ENCODE results near the gene ELK3.

ELK3 gene

DNA sequence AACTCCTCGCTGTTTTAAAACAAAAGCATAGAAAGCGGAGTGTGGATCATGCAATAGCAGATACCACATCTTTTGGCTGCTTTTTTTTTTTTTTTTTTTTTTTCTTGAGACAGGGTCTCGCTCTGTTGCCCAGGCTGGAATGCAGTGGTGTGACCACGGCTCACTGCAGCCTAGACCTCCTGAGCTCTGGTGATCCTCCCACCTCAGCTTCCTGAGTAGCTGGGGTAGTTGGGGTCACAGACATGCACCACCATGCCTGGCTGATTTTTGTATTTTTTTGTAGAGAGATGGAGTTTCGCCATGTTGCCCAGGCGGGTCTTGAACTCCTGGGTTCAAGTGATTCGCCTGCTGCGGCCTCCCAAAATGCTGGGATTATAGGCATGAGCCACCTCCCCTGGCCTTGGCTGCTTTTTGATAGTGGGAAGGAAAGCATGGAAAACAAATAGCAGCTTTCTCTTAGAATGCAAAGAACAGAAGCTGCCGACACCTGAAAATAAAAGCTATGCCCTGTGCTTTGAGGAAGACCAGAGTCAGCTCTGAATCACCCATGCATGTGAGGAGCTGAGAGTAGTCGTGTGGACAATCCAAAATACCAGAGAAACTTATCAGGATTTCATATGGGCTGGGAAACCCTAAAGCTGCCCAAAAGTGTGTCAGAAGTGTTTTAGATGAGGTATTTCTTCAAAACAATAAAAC is 3.6 kb upstream of the ELK3 start:
- DNase-seq, result no peak

- DNase-seq, result no peak
Observed at GRCh38 chr12:96192926-96193573, 1.1 kb upstream of the ELK3 start.

DNA sequence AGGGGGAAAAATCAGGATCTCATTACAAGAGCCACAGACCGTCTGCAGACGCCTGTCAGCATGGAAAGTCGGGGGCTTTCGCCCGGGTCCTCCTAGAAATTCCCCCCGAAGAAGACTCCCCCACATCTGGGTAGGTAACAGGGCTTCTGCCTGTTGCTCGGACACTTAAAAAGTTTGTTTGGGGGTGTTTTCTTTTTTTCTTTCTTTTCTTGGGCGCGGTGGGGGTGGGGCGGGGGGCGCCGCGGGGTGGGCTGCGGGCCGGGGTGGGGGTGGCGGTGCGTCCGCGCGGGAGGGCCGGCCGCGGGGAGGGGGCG is 358 bp downstream of the ELK3 start:
- DNase-seq, result no peak

DNA sequence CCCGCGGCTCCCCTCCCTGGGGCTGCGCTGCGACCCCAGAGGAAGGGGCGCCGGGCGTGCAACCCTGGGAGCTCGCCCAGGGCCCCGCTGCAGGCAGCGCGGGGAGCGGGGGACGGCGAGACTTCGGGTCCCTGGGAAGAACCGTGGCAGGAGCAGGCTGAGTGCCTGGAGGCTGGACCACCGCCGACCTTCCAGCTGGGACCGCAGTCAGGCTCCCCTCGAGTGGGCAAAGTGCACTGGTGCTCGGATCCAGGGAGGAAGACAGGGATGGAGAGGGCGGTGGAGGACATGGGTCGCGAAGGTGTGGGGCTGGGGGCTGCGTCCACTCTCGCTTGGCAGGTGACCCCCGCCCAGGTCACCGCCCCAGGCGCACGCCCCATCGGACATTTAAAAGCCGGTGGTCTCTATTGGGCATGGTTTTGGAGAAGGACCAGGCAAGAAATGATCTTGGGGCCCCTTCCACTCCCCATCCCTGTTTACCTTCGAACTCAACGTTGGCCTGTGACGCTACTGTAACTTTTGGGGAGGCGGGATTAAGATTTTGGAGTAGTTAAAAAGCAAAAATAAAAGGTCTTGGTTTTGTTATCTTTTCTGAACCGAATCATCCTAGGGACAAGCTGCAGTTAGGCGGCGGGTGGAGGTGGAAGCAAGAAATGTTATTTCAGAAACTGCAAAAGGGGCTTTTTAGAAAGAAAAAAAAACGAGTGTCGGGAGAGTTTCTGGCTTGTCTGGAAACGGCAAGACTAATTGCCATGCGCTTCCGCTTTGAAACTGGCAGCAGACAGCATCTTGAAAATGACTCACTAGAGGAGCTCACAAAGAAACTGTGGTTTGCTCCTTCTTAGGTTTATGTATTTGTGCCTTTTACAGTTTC is 1.0 kb downstream of the ELK3 start:
- DNase-seq, result peak; percentile 69

DNA sequence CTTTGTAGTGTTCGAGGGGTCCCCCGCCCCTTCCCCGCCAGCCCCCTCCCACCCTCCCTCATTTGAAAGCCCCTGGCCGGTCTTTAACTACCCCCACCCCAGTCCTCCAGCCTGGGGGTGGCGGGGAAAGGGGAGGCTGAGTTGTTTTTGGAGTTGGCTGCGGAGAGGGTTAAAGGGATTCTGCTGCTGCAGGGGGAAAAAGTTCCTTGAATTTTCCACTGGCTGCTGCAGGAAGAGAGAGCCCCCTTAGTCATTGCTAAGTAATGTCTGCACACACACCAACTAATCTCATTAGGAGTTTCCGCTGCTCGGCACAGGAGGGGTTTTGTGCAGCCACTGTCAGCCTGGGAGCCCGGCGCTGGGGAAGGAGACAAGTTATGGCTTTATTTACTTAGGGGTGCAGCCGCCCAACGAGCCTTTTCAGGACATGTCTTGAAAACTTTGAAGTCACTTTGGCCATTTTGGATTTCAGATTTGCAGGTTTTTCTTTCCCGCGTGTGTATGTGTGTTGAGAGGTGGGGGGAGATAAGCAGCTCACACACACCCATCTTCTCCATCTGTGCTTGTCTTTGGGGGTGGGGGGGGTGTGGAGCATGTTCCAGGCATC is 1.8 kb downstream of the ELK3 start:
- DNase-seq, result peak; percentile 61

- no peak for DNase-seq
Observed at GRCh38 chr12:96196781-96197180, 2.6 kb downstream of the ELK3 start.

DNA sequence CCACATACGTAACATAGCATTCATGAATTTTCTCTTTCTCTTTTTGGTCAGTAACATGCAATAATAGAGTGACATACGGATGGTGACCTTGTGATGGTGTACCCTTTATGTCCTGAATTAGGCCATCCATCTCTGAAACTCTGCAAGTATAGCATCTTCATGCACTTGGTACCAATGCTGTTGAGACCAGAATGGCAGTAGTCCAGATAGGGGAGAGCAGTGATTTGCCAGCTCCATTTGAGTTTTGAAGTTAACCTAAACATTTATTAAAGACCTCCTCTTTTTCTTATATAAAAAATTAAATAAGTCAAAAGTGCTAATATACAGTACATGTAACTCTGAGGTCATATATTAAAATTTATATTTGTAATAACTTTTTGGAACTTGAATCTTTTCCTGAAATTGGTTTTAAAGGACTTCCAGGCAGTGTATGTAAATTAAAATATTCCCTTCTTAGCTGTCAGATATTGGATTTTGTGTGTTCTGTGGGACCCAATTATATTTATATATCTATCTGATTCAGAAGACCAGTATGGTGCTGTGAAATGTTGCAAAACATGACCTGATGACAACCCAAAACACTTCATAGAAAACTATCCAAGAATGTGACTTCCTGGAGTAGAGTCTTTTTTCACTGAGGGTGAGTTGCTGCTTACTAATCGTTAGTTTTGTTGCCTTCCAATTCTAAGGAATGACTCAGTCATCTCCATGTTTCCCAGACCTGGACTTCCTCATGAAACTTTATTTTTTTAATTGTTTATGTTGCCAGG is 3.5 kb downstream of the ELK3 start:
- DNase-seq, result no peak

- no peak for DNase-seq
Observed at GRCh38 chr12:96198965-96199364, 4.8 kb downstream of the ELK3 start.

- no peak for DNase-seq
Observed at GRCh38 chr12:96199464-96199863, 5.3 kb downstream of the ELK3 start.

DNA sequence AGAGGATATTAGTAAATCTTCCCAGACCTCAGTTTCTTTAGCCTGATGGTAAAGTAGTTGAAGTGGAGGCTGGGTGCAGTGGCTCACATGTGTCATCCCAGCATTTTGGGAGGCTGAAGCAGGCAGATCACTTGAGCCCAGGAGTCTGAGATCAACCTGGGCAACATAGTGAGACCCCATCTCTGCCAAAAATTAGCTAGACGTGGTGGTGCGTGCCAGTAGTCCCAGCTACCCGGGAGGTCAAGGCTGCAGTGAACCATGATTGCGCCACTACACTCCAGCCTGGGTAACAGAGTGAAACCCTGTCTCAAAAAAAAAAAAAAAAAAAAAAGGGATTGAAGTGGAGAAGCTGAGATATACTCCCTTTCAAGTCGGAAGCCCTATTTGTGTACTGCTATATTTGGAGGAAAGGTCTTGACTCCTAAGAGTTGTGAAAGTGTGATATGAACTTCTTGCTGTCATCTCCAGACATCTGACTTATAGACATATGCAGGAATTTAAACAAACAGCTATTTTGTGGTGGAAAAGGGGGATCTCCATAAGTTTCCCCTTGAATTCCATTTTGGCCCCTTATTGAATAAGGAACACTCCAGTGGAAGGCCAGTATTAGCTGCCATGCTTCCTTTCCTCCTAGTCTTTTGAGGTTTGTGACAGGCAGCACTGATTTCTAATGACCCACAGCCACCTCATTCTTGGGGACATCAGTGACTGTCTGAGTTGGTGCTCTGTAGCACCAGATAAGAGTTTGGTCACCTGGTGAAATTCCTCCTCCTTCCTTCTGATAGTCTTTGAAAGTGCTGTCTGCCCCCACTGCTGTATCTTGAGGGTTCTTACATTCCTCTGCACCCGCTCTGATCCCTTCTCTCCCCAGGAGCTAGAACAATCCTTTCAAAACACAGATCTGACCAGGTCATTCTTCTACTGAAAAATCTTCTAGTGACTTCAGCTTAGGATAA is 7.4 kb downstream of the ELK3 start:
- no peak for DNase-seq

DNA sequence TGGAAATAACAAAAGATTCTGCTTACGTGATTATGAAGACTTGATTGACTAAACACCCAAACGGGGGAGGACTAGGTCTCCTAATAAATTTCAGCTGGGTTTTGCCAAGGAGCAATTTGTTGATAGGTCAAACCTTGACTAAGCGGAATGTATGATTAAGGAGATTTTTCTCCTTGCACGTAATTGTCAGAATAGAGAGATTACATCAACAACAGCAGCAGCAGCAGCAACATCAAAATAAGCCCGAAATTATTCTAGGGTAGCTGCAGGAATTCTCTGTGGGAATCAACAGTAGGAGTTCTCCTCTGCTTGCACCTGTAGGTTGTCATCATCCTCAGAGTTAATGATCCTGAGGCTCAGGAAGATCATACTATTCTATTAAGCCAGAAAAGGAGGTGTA is 10.2 kb downstream of the ELK3 start:
- DNase-seq, result no peak

GRCh38 chr12:96205908-96206307 is 11.7 kb downstream of the ELK3 start:
- DNase-seq, result no peak

- DNase-seq, result no peak
Observed at GRCh38 chr12:96206936-96207662, 12.9 kb downstream of the ELK3 start.

DNA sequence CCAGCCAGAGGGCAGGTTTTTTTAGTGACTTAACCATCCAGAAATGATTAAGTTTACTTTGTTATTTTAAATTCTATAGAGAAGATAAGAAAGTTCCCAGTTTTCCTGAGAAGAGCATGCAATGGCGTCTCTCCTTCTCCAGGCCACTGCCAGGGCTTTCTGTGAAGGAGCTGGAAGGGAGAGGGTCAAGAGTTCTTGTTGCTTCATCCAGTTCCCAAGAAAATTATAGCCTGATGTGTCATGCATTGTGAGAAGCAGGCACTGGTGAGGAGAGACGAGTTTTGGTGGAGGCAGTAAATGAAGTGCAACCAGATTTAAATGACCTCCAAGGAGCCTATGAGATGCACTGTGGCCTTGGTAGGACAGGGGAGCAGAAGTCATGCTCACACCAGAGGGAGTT is 14.2 kb downstream of the ELK3 start:
- no peak for DNase-seq

GRCh38 chr12:96208801-96209549 is 14.8 kb downstream of the ELK3 start:
- no peak for DNase-seq

GRCh38 chr12:96210376-96211055 is 16.3 kb downstream of the ELK3 start:
- DNase-seq, result no peak

DNA sequence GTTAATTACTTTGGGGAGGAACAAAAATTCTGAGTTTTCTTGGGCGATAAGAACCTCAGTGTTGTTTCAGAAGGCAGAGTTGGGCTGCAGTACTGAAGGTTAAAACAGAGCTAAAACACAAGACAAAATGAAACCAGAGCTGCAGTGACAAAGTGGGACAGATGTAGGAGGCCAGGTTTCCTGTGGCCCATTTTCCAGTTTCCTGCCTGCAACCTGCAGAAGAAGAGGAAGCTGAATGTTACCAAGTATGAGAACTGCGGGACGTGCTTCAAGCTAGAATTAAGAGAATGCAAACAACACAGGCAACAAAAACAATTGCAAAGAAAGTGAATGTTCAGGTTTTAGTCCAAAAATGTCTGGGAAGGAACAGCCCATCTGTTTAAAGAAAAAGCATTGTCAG is 17.8 kb downstream of the ELK3 start:
- peak; percentile 28 for DNase-seq

GRCh38 chr12:96212456-96213375 is 18.5 kb downstream of the ELK3 start:
- DNase-seq, result no peak

All from hematopoietic multipotent progenitor cell treated with erythropoietin and hydrocortisone succinate and interleukin-3 and kit ligand, for 8 days (in vitro differentiated cells).